Left kidney (tissue), 2 donors: ENCODE measurements around the gene VWA5B1. TPM values are rescaled to one million over a fixed set of nuclear protein-coding genes. Genes with fewer than 3 reads are reported as not detected.

ENCODE experiments used
- DNase-seq: peaks from one replicate; pipeline ENCODE4 v3.0.0-alpha.2; 2013
- polyA plus RNA-seq: library from polyadenylated mRNA; unstranded; fragments of 120-200 nt; gene quantifications from one replicate; pipeline ENCODE4 v1.2.1, GENCODE V29; 2013; ENCODE audit not compliant: insufficient read length

The VWA5B1 gene
- polyA plus RNA-seq, 1 donor, result 2.5 TPM

DNA sequence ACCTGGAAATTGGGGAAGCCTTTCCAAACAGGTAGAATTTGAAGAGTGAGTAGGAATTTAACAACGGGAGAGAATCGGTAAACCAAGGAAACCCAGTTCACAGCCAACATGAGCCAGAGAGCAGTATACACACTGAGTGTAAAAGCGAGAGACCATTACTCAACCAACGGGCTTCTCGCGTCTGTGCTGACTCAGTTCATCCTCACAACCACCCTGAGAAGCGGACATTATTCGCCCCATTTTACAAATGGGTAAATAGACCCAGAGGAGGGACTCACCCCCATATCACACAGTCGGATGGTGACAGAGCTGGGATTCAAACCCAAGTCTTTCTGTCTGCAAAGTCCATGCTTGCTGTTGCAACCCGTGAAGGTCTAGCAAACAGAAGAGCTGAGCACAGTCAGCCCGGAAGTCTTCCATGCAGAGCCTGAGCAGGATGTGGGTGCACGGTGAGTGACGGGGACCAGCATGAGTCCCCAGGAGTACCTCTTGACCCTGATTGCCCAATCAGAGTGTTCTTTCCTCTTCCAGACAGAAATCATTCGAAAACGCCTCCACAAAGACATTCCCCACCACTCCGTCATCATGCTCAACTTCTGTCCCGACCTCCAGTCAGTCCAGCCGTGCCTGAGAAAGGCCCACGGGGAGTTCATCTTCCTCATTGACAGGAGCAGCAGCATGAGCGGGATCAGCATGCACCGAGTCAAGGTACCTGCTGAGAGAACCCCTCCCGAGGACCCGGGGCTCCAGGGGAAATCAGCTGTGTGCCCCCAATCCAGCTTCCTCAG lies 32.3 kb downstream of the VWA5B1 start:
- DNase-seq, result no peak

DNA sequence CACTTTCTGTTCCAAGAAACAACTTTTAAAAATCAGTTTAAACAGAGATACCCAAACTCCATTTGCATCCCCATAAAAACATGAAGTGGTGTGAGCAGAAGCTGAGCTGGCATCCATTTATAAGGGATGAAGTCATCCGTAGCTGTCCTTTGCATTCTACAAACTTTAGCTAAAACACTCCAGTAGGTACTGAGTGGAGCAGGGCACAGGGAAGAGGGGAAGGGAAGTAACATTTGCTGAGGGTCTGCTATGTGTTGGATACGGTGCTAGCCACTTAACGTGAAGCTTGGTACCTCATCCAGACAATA lies 32.9 kb downstream of the VWA5B1 start:
- no peak for DNase-seq

DNA sequence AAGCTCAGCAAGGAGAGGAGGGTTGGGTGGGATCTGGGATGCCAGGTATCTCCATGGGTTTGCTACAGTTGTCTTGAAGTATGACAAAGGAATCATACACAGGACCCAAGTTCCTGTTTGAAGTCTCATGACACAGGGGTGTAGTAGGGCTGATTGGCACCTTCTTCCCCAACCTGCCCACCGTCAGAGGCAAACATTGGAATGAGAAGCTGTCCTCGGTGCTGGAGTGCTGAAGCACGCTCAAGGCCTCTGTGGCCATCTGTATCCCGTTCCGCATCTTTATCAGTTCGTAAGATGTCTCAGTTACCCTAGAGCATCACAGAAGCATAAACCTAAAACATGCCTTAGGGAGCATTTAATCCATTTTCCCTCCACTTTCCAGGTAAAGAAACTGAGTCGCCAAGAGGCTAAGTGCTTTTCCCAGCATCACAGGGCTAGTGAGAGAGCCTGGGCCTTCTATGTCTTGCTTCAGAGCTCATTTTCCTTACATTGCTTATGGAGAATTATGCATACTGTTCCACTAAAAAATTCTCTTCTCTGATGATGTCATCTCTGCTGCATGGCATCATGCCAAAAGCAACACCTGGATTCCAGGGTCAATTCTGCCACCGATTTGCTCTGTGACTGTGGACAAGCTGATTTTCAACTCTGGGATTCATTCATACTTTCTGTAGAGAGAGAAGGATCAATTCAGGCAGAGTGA lies 34.2 kb downstream of the VWA5B1 start:
- no peak for DNase-seq

DNA sequence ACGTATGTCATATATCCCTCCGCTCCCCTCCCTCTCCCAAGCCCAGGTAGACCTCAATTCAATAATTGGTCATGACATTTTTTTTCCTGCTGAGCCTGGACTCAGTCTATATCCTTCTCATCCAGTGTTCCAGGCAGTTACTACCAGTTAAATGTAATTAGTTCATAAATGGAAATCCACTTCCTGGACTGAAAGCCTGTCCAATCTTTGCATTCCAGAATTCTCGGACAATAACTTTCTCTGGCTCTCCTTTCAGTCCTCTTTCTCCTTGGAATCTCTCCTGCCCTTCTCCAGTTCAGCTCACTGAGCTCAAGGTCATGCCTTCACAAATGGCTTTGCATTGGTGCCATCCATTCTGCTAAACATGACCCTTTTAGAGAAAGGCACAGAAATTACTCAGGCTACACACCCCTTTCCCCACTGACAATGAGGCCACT lies 34.8 kb downstream of the VWA5B1 start:
- DNase-seq, result no peak

DNA sequence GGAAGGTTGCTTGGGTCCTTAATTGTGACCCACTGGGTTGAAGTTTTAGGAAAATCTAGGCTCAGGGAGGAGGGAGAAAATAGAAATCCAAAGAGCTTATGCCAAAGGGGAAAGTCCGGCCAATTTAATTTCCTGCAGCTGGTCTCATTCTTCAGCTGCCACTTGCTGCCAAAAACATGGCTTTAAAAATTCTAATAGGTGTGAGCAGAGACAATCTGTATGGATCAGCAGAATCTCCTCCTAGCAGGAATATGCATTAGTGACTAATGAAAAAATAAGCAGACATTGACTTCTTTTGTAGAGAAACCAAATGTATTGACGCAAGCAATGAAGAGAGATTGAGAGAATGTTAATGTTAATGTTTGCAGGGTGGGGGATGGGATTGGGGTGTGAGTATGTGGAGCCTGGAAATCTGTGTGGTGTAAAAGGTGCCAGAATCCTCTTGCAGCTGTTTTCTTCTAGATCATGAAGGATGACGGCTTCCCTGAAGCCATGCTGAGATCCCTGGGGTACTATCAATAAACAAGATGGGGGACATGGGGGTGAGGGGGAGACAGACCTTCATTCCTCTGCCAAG lies 35.3 kb downstream of the VWA5B1 start:
- DNase-seq, result no peak

GRCh38 chr1:20327467-20327866 lies 36.8 kb downstream of the VWA5B1 start:
- DNase-seq, result no peak

DNA sequence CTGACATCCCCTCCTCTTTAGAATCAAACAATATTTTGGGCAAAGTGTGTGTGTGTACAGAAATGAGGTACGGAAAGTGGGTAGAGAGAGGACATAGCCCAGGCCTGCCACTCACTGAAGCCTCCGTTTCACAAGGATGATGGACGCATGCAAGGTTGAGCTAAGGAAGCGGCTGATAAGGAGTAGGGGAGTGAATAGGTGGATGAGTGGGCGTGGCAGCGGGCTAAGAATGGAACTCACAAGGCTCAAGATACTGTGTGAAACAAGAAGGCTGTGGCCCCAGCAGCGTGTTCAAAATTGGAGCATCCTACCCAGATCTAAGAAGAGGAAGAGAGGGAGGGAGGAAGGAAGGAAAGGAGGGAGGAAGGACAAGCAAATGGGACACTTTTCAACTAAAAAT lies 37.5 kb downstream of the VWA5B1 start:
- DNase-seq, result no peak

GRCh38 chr1:20329793-20330542 lies 39.3 kb downstream of the VWA5B1 start:
- no peak for DNase-seq

GRCh38 chr1:20334103-20334502 lies 43.4 kb downstream of the VWA5B1 start:
- no peak for DNase-seq

- DNase-seq, result no peak
These were observed 45.5 kb downstream of the VWA5B1 start for GRCh38 chr1:20336105-20336605.

DNA sequence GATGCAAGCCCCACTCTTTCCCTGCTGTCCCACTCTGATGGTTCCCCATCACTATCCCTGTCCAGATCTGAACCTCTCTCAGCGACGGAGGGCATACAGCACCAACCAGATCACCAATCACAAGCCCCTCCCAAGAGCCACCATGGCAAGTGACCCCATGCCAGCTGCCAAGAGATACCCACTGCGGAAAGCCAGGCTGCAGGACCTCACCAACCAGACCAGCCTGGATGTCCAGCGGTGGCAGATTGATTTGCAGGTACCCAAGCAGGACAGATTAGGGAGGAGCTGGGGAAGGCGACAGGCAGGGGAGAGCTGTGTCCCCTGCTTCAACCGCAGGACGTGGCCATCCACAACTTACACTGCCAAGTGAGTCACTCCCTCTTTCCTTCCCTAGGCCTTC lies 46.9 kb downstream of the VWA5B1 start:
- no peak for DNase-seq

GRCh38 chr1:20339811-20340457 lies 49.3 kb downstream of the VWA5B1 start:
- no peak for DNase-seq

- no peak for DNase-seq
These were observed 51.8 kb downstream of the VWA5B1 start for GRCh38 chr1:20342294-20343148.

- peak; percentile 61 for DNase-seq
These were observed 52.7 kb downstream of the VWA5B1 start for GRCh38 chr1:20343149-20343937.

GRCh38 chr1:20343938-20344302 lies 53.2 kb downstream of the VWA5B1 start:
- no peak for DNase-seq

DNA sequence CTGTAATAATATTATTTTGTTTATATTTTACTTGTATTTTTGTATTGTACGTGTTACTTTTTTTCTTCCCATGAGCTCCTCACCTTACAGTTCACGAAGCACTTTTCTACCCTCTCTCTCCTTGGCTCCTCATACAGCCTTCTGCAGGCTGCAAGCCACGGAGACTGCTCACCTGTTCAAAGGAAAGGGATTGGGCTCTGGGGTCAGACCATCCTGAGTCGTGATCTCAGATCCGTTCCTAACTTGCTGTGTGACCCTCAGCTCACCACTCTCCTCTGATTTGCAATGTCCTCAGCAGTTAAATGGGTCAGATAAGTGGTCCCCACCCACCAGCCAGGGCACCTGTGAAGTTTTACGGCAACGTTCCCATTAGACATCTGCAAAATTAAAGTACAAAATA lies 54.1 kb downstream of the VWA5B1 start:
- no peak for DNase-seq

- DNase-seq, result no peak
These were observed 54.7 kb downstream of the VWA5B1 start for GRCh38 chr1:20345419-20345818.

- no peak for DNase-seq
These were observed 55.8 kb downstream of the VWA5B1 start for GRCh38 chr1:20346433-20346832.

DNA sequence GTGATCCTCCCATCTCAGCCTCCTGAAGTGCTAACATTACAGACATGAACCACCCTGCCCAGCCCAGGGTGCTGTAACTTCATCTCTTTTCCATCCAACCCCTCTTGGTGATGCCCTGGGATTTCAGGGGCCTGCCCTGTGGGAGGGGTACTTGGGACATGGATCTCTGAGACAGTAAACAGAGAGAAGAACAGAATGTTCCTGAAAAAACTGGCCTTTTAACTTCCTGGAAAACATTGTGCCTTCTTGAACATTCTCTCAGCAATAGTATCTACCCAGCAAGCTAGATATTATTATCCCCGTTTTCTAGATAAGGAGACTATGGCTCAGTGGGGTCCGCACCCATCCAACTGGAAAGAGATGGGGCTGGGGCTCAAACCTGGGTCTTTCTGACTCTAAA lies 57.0 kb downstream of the VWA5B1 start:
- DNase-seq, result no peak

DNA sequence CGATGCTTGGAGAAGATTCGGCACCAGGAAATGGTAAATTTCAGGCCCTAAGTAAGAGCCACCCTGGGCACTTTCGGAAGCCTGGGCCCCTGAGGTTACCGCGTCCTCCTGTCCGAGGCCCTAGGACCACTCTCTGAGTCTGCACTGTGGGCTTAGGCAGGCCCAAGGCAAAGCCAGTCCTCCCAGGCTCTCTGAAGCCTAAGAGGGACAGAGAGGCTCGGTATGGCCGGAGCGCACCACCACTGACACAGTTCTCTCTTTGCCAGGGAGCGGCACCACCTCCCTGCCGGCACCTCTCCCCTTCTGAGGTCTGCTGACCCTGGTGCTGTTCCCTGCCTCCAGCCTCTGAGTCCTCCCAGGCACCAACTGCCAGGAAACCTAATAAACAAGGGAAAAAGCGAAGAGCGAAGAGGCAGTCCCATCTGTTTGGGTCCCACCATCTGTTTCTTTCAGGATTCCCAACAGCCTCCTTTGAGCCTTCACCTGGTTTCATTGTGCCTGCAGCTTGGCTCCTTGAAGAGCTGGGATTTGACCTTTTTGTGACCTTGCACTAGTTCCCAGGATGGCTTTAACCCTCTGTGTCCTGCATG lies 57.7 kb downstream of the VWA5B1 start:
- no peak for DNase-seq
